ENCODE data around the gene FGD2. TPM values are rescaled to one million over a fixed set of nuclear protein-coding genes. Genes with fewer than 3 reads are reported as not detected.

Gene FGD2
- total RNA-seq, 3 donors from 2014 or later = 6.9 to 18.3 (median 14.1) TPM

- peaks cover 7% of the 10 kb centered on the region for H3K4me1 ChIP-seq (ENCODE audit: low read depth)
- no peak overlapping the region for H3K4me3 ChIP-seq
- ATAC-seq = no peak
- peak in 1 of 3 donors; percentile 48 for DNase-seq
- no peaks in the 10 kb centered on the region for H3K36me3 ChIP-seq (ENCODE audit: low read depth)
- TF ChIP-seq, protein P1, sequence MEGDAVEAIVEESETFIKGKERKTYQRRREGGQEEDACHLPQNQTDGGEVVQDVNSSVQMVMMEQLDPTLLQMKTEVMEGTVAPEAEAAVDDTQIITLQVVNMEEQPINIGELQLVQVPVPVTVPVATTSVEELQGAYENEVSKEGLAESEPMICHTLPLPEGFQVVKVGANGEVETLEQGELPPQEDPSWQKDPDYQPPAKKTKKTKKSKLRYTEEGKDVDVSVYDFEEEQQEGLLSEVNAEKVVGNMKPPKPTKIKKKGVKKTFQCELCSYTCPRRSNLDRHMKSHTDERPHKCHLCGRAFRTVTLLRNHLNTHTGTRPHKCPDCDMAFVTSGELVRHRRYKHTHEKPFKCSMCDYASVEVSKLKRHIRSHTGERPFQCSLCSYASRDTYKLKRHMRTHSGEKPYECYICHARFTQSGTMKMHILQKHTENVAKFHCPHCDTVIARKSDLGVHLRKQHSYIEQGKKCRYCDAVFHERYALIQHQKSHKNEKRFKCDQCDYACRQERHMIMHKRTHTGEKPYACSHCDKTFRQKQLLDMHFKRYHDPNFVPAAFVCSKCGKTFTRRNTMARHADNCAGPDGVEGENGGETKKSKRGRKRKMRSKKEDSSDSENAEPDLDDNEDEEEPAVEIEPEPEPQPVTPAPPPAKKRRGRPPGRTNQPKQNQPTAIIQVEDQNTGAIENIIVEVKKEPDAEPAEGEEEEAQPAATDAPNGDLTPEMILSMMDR (IDR thresholded peaks at IDR 0.05) = no peak
- H3K9me3 ChIP-seq = no peaks in the 10 kb centered on the region
- intact Hi-C loops (cut with DNase I, micrococcal nuclease) = loop anchor here in 1 of 2 donors (5.0 kb wide), 1 partner anchor 130 kb away; the partner anchor contains the start of gene C6orf89
Observed at GRCh38 chr6:37017606-37018197, 12.2 kb downstream of the FGD2 start.

DNA sequence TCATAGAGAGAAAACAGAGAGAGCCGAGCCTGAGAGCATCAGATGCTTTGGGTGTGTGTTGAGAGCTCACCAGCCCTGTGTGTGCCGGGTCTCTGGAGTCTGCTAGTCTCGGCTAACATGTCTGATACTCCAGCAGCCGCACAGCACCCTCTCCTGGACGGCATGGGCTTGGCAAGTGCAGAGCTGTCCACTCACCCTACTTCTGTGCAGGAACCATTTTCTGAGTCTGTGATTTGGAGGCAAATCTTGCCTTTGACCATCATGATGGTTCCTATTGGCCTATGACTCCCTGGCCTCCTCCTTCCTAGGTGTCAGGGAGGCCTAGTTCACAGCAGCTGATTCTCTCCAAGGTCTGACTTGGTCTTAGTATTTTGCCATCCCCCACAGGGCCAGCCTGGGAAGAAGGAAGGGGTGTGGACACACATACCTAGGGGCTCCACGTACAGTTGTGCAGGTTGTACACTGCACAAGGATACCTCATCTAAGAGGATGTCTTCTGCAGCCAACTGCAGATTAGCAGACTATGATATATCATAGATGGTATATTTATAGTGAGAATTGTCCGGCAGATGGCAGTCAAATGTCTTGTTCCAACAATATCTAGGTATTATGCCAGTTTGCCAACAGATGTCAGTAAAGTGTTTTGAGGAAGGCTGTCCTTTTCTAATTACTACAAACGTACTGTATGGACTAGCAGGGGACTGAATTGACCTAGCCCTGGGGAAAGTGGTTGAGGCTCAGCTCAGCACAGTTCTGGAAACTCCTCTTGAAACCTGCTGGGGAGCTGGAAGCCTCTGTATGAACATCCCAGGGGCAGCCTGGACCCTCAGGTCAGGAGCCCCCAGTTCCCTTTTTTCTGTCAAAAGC is 13.0 kb downstream of the FGD2 start:
- TF ChIP-seq, protein P1 (IDR thresholded peaks at IDR 0.05) = peak; percentile 85
- ATAC-seq = peak; percentile 92
- H3K9me3 ChIP-seq = no peaks in the 10 kb centered on the region
- peak; percentile 91 to 94 (median 93) for DNase-seq
- H3K4me1 ChIP-seq (ENCODE audit: low read depth) = peaks cover 7% of the 10 kb centered on the region
- no peak overlapping the region for H3K4me3 ChIP-seq
- intact Hi-C loops (cut with DNase I, micrococcal nuclease) = loop anchor here in 1 of 2 donors (5.0 kb wide), 1 partner anchor 131 kb away; the partner anchor contains the start of gene C6orf89
- H3K36me3 ChIP-seq (ENCODE audit: low read depth) = no peaks in the 10 kb centered on the region

DNA sequence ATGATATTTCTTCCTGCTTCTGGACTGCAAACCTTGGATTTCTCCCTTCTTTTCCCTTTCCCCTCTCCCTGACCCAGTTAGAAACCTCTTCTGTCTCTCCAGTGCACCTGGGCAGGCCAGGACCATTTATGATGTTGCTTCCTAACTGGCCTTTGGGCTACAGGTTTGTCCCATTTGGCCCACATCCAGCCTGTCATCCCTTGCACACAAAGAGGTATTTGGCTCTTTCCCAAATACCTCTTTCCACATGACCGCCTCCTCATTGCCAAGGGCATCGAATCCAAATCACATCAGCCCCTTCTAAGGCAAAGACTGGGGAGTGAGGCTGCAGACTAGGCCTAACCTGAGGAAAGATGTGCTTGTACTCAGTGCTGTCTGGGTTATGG is 13.6 kb downstream of the FGD2 start:
- DNase-seq = no peak
- no peaks in the 10 kb centered on the region for H3K9me3 ChIP-seq
- no peak for ATAC-seq
- no peaks in the 10 kb centered on the region for H3K36me3 ChIP-seq (ENCODE audit: low read depth)
- TF ChIP-seq, protein P1 (IDR thresholded peaks at IDR 0.05) = no peak
- peaks cover 7% of the 10 kb centered on the region for H3K4me1 ChIP-seq (ENCODE audit: low read depth)
- no peak overlapping the region for H3K4me3 ChIP-seq
- intact Hi-C loops (cut with DNase I, micrococcal nuclease) = loop anchor here in 1 of 2 donors (5.0 kb wide), 1 partner anchor 132 kb away; the partner anchor contains the start of gene C6orf89

DNA sequence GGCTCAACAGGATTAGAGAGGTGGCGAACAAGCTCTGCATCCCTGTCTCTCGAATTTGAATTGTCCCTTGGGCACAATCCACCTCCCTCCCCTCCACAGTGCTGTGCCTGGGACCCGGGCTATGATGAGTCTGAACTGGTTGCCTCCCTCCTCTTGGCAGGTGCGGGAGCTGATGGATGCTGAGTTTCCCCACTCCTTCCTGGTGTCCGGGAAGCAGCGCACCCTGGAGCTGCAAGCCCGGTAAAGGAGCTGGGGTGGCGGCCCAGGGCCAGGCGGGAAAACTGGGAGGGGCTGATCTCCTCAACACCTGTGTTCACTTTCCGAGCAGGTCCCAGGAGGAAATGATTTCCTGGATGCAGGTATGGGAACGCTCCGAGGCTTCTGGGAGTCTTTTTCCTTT is 14.9 kb downstream of the FGD2 start:
- ATAC-seq (peak; percentile 74), DNase-seq (peak; percentile 76 to 82 (median 81))
- TF ChIP-seq, protein P1 (IDR thresholded peaks at IDR 0.05) = no peak
- Histone ChIP-seq H3K4me1 (ENCODE audit: low read depth) (peaks cover 7% of the 10 kb centered on the region), H3K4me3 (no peak overlapping the region), H3K36me3 (ENCODE audit: low read depth) (no peaks in the 10 kb centered on the region), H3K9me3 (no peaks in the 10 kb centered on the region)
- intact Hi-C loops (cut with DNase I, micrococcal nuclease) = loop anchor here (10.0 kb wide), 1 partner anchor 184 kb away; no protein-coding TSS in a partner anchor

DNA sequence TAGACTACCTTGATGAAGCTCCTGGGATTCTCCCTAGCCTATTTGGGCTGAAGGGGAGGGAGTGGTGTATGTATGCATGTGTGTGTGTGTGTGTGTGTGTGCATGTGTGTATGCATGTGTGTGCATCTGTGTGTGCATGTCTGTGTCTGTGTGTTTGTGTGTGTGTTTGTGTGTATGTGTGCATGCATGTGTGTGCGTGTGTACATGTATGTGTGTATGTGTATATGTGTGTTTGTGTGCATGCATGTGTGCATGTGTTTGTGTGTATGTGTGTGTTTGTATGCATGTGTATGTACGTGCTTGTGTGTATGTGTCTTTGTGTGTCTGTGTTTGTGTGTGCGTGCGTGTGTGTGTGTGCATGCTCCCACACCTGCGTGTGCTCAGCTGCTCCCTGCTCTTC is 15.4 kb downstream of the FGD2 start:
- intact Hi-C loops (cut with DNase I, micrococcal nuclease) = loop anchor here (10.0 kb wide), 1 partner anchor 184 kb away; no protein-coding TSS in a partner anchor
- H3K4me1 ChIP-seq (ENCODE audit: low read depth) = peaks cover 7% of the 10 kb centered on the region
- no peak for ATAC-seq

More for the DNA sequence above, 15.4 kb downstream of the FGD2 start:
- TF ChIP-seq, protein P1 (IDR thresholded peaks at IDR 0.05) = no peak
- DNase-seq = no peak
- Histone ChIP-seq H3K9me3 (no peaks in the 10 kb centered on the region), H3K36me3 (ENCODE audit: low read depth) (no peaks in the 10 kb centered on the region), H3K4me3 (no peak overlapping the region)
